SK-N-MC (cell line): ENCODE measurements around the gene NAB2.

Experiments
- DNase-seq: peaks from one replicate; pipeline ENCODE4 v3.0.0-alpha.2; 2011; ENCODE audit warnings: low read depth, low spot score
- H3K27ac ChIP-seq: fragments of 200-600 bp; sonication (generic); 2 replicates; pipeline ENCODE4 v1.5.1; 2016; ENCODE audit warnings: mixed run types
- H3K36me3 ChIP-seq: fragments of 200-600 bp; sonication (generic); 2 replicates; pipeline ENCODE4 v1.6.1; 2017; ENCODE audit warnings: antibody characterized with exemption, low read length, mixed read lengths; ENCODE audit not compliant: insufficient read depth
- H3K4me3 ChIP-seq: fragments of 200-600 bp; sonication (generic); 2 replicates; pipeline ENCODE4 v1.5.1; 2016
- H3K9ac ChIP-seq: fragments of 200-600 bp; sonication (generic); 2 replicates; pipeline ENCODE4 v1.8.0; 2017; ENCODE audit warnings: mixed run types, mixed read lengths; ENCODE audit not compliant: insufficient read length
- H3K9me3 ChIP-seq: fragments of 200-600 bp; sonication (generic); 2 replicates; pipeline ENCODE4 v1.6.1; 2017; ENCODE audit warnings: low read depth, mild to moderate bottlenecking, antibody characterized with exemption, low read length, moderate library complexity, mixed read lengths
- EZH2 ChIP-seq: fragments of 200-600 bp; sonication (generic); IDR thresholded peaks from one replicate; pipeline ENCODE4 v1.6.1; 2017; ENCODE audit warnings: antibody characterized with exemption
- FOXP2 ChIP-seq: optimal IDR thresholded peaks from 2 replicates; pipeline ENCODE3; 2011; ENCODE audit warnings: mild to moderate bottlenecking, moderate library complexity; ENCODE audit not compliant: insufficient read depth; ENCODE audit errors: extremely low read length, control extremely low read depth
- POLR2AphosphoS5 ChIP-seq: IDR thresholded peaks from 2 replicates; pipeline ENCODE4 v1.6.1; 2012; ENCODE audit warnings: mild to moderate bottlenecking, low read depth, low read length, borderline replicate concordance

Gene NAB2

DNA sequence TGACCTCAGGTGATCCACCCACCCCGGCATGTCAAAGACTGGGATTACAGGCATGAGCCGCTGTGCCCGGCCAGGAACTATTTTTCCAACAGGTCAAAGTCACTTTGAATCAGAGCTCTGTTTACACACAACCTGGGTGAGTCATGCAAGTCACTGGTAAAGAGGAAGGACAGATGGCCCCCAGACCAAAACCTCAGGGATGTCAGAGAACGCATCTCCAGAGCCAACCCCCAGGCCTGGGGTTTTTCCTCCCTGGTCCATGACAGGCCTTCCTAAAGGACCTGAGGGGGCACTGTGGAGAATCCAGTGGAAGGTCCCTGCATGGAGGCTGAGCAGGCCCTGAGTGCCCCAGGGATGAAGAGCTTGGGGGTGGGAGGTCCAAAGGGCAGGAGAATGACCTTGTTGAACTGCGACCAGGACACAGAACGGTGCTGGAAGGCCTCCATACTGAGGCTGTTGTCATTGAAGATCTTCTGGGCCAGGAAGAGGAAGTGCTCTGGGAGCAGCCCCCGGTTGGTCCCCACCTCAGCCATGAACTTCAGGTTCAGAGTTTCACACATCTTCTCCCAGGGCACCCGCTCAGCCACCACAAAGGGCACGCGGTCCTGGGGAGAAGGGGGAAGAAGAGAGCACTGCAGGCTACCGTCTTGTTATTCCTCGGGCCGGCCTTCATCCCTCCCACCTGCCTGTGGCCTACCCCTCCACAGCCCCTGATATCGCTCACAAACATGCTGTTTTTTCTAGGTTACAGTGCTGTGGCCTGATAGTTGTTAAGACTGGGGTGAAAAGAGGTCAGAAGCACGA, 13.2 kb downstream of the NAB2 start:
- Histone ChIP-seq H3K27ac (no peak overlapping the region), H3K9ac (no peak overlapping the region), H3K36me3 (no peaks in the 10 kb centered on the region; the same call in 1 of the 2 replicates), H3K9me3 (no peaks in the 10 kb centered on the region), H3K4me3 (no peak overlapping the region)
- no peak for DNase-seq
- TF ChIP-seq POLR2AphosphoS5 (no peak), EZH2 (no peak), FOXP2 (no peak)

DNA sequence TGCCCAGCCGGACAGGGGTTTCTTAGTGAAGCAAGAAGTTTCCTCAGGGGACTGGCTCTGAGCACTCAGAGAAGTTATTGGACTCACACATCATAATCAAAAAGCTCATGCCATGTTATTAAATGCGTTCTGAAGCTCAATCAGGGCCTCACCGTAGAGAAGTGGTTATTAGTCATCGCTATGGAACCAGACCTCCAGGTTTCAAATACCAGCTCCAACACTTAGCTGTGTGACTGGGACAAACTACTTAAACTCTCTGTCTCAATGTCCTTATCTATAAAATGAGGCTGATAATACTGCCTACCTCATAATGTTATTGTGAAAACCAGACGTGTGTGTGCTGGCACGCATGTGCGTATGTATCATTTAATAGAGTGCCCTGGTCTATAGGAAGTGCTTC, 14.9 kb downstream of the NAB2 start:
- DNase-seq: no peak
- H3K9me3 ChIP-seq: no peaks in the 10 kb centered on the region
- H3K4me3 ChIP-seq: no peak overlapping the region
- H3K27ac ChIP-seq: no peak overlapping the region
- H3K36me3 ChIP-seq: no peaks in the 10 kb centered on the region; the same call in 1 of the 2 replicates
- no peak for TF ChIP-seq FOXP2
- no peak for TF ChIP-seq POLR2AphosphoS5
- TF ChIP-seq EZH2: no peak
- H3K9ac ChIP-seq: no peak overlapping the region

DNA sequence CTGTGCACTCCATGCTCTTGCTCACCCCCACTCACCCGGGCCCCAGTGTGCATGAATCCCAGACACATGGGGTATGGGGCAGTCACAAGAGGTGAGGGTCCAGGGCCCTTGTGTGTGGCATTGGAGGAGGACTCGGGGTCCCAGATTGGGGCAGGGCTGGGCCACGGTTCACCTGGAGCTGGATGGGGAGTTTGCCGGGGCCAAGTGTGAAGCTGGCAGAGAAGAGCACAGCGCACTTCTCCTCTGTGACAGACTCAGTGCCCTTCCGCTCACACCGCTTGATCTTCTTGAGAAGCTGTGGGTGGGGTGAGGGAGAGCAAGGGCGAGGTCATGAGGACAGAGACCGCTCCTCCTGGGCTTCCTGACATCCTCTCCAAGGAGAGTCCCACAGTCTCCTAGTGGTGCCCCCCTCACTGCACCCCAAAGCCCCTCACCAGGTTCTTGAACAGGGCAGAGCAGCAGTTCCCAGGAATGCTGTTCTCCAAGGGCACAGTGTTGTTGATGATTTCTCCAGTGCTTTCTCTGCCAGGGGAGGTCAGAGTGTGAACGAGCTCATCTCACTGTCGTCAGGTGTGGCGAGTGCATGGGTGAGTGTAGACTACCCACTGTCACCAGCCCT, 15.5 kb downstream of the NAB2 start:
- DNase-seq: no peak
- no peaks in the 10 kb centered on the region; the same call in 1 of the 2 replicates for H3K36me3 ChIP-seq
- TF ChIP-seq POLR2AphosphoS5: no peak
- no peak for TF ChIP-seq EZH2
- TF ChIP-seq FOXP2: no peak
- H3K9me3 ChIP-seq: no peaks in the 10 kb centered on the region
- no peak overlapping the region for H3K9ac ChIP-seq
- H3K4me3 ChIP-seq: no peak overlapping the region
- no peak overlapping the region for H3K27ac ChIP-seq

DNA sequence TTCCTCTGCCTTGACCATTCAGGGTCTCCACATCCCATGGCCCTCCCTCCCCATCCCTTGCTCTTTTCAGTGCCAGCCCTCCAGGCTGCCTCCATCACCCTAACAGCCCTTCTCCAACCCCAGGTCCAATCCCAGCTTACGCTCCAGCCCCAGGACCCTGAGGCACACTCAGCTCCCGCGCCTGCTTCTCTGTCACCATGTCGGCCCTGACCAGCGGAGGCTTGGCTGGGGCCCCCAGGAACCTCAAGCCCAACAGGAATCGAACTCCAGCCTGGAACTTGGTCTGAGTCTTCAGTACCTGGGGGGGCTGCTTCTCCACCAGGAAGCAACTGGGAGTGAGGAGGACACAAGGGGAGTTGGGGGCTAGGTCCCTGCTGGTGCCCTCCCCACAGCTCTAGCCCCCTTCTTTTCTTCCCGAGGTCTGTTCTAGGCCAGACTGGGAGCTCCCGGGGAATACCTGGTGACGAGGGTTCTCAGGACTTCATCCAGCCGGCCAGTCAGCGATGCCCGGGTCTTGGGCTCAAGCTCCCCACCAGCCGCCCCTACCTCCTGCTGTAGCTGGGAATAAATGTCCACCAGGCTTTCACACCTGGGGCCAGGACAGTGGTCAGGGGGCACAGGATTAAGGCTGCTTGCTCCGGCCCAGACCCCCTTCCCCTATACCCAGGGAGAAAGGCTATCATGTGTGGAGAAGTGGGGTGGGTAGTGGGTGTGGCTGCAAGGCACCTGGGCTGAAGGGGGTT, 16.3 kb downstream of the NAB2 start:
- Histone ChIP-seq H3K4me3 (no peak overlapping the region), H3K9ac (no peak overlapping the region), H3K27ac (no peak overlapping the region), H3K36me3 (no peaks in the 10 kb centered on the region; the same call in 1 of the 2 replicates), H3K9me3 (no peaks in the 10 kb centered on the region)
- DNase-seq: no peak
- TF ChIP-seq POLR2AphosphoS5 (no peak), FOXP2 (no peak), EZH2 (no peak)

DNA sequence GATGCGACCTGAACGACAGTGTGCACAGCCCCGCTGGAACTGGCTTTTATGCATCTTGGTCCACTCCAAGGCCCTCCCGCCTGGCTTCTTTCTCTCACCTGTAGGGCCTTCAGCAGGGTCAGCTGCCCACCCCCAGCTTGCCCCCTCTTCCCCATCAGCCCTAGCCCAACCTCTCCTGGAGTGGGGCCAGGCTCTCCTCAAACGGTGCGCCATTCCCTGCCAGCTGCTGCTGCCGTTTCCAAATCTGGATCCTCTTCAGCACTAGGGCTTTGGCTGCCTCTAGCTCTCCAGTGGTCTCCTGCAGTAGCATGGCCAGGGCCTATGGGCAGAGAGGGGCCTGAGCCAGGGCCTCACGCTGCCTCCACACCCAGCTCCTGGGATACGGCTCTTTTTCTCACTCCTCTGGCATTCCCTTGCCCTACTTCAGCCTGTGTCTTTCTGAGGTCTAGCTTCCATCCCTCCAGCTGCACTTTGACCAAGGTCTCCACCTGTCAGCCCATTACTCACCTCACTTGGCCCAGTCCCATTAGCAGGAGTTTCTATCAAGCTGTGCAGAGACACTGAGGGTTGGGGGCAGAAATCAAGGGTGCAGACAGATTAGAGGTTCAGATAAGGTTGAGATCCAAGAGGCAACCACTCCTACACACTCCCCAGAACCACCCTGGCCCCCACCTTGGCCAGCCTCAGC, 17.3 kb downstream of the NAB2 start:
- Histone ChIP-seq H3K9me3 (no peaks in the 10 kb centered on the region), H3K9ac (no peak overlapping the region), H3K4me3 (no peak overlapping the region), H3K27ac (no peak overlapping the region), H3K36me3 (no peaks in the 10 kb centered on the region; the same call in 1 of the 2 replicates)
- no peak for DNase-seq
- TF ChIP-seq EZH2 (no peak), POLR2AphosphoS5 (no peak), FOXP2 (no peak)

DNA sequence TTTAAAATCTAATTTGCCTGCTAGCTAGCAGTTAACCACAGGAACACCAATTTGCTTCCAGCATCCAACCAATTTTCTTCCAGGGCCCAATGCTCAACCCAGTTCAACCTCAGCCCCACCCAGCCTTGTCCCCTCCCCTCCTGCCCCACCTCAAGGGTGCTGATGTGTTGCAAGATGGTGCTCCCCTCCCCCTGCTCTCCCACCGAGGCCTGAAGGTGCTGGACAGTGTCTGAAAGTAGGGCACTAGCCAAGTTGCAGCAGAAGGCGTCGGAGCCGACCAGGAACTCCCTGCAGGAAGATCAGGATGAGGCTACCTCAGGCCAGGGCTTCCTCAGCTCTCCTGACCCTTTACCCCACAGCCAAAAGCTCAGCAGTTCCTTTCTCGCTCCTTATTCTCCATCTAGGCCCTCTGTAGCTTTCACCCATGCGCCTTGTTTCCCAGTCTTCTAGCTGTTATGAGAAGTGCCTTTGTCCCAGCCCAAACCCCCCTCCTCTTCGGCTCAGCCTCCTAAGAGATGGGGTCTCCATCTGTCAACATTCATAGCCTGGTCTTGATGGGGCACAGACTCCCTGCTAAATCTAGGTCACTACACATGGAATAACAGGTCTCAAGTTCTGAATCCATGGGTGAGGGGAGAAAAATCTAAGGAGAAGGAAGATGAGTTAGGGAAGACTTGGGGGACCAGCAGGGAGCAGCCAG, 18.7 kb downstream of the NAB2 start:
- DNase-seq: no peak
- Histone ChIP-seq H3K4me3 (no peak overlapping the region), H3K36me3 (no peaks in the 10 kb centered on the region; the same call in 1 of the 2 replicates), H3K9me3 (no peaks in the 10 kb centered on the region), H3K27ac (no peak overlapping the region), H3K9ac (no peak overlapping the region)
- TF ChIP-seq POLR2AphosphoS5 (no peak), EZH2 (no peak), FOXP2 (no peak)

DNA sequence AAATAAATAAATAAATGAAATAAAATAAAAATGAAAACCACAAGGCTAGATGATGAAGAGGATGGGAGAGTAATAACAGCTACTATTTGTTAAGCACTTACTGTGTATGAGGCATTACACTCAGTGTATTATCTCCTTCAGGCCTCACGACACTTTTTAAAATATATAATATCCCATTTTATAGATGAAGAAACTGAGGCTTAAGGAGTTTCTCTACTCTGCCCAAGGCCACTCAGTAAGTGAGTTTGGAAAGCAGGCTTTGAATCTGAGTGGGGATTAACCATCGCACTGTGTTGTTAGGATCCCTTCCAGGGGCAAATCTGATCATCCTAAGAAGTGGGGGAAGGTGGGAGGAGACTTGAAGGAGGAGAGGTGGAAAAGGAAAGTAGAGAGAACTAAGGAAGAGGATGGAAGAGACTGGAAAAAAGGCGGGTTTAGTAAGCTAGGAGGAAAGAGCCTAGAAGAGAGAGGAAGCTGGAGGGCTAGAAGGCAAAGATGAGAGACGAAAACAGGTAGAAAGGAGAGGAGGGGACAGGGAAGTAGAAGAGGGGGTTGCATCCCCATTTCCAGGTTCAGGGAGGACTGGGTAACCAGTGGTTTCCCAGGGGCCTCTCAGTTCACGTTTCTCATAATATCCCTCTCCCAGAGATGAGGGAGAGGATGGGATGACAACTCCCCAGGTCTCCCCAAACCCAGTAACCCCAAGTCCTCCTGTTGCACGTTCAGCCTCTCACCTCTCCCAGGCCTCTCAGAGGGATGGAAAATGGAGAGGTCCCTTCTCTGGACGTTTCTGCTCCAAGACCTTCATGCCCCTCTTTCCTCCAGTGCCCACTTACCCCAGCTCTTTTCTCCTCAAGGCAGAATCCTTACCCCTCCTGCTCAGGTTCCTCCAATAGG, 20.5 kb downstream of the NAB2 start:
- TF ChIP-seq EZH2 (no peak), POLR2AphosphoS5 (no peak), FOXP2 (no peak)
- peak overlapping the region; percentile 93 for H3K4me3 ChIP-seq

More for the DNA sequence above, 20.5 kb downstream of the NAB2 start:
- H3K9ac ChIP-seq: peak overlapping the region; percentile 82
- no peaks in the 10 kb centered on the region for H3K9me3 ChIP-seq
- DNase-seq: no peak
- peak overlapping the region; percentile 48; the same call in 1 of the 2 replicates for H3K27ac ChIP-seq
- H3K36me3 ChIP-seq: no peaks in the 10 kb centered on the region; the same call in 1 of the 2 replicates
